HCT116 (cell line): ENCODE measurements around the gene PDCD10. TPM values are rescaled to one million over a fixed set of nuclear protein-coding genes. Genes with fewer than 3 reads are reported as not detected.

ENCODE experiments used
- ATAC-seq: fragments of 200-7000 bp; cut with Tn5 transposase; 2 replicates; pipeline ENCODE4 v1.9.1; 2020; ENCODE audit warnings: mild to moderate bottlenecking, moderate library complexity
- BruUV-seq: library from RNA; stranded (reverse); fragments of 400-500 nt; replicated peaks from 2 replicates; lab custom pipeline; 2021; lab: Mats Ljungman, UMichigan
- CTCF ChIA-PET: fragments of 300-600 bp; sonication (Branson Sonifier 250); formaldehyde crosslinking; loops from one replicate; lab custom pipeline; 2021; ENCODE audit warnings: antibody characterized with exemption; lab: Charles Lee
- POLR2A ChIA-PET: fragments of 300-600, 350-600 bp; sonication (Branson Sonifier 250); formaldehyde crosslinking; loops from one replicate; lab custom pipeline; 2021; ENCODE audit warnings: antibody characterized with exemption; lab: Charles Lee
- RAD21 ChIA-PET, 2 experiments: fragments of 300-600 bp; sonication (Branson Sonifier 250); formaldehyde crosslinking; loops; one replicate each; lab custom pipeline; 2023; ENCODE audit warnings: low total read pairs in 2 of 2; ENCODE audit not compliant: uncharacterized antibody in 2 of 2, unreplicated experiment in 2 of 2, low non-redundant PET in 1 of 2; lab: Charles Lee
- DNase-seq: peaks from one replicate; pipeline ENCODE4 v3.0.0-alpha.2; 2010; ENCODE audit warnings: low read depth, low spot score
- H2AFZ ChIP-seq: fragments of 200-600 bp; shearing (Covaris generic), sonication (generic); 2 replicates; pipeline ENCODE4 v1.6.1; 2017; ENCODE audit warnings: low read depth, mixed run types, mixed read lengths, antibody characterized with exemption, low read length; ENCODE audit not compliant: poor library complexity, severe bottlenecking
- H3K27ac ChIP-seq: 2 replicates; pipeline ENCODE4 v1.5.1; 2012; ENCODE audit warnings: low read depth, low read length
- H3K27me3 ChIP-seq: fragments of 200-600 bp; sonication (generic); 2 replicates; pipeline ENCODE4 v1.6.1; 2016; ENCODE audit warnings: mixed run types, low read length, mixed read lengths; ENCODE audit not compliant: insufficient read depth
- H3K36me3 ChIP-seq, 2 experiments: fragments of 200-500 bp in 1 of 2; fragments of 200-600 bp in 1 of 2; sonication (Bioruptor generic) in 1 of 2; sonication (generic) in 1 of 2; 2 replicates each; pipeline versions ENCODE4 v1.5.1 to v1.6.1; 2014 to 2016; ENCODE audit warnings: low read length in 2 of 2, inconsistent platforms in 1 of 2, mixed read lengths in 1 of 2, mixed run types in 1 of 2; ENCODE audit not compliant: insufficient read depth in 2 of 2, control insufficient read depth in 1 of 2
- H3K4me1 ChIP-seq, 2 experiments: fragments of 200-600 bp in 1 of 2; sonication (generic) in 1 of 2; 2 replicates each; pipeline versions ENCODE4 v1.5.1 to v1.6.1; 2012 to 2017; ENCODE audit warnings: low read length in 2 of 2, inconsistent platforms in 1 of 2, mild to moderate bottlenecking in 1 of 2, mixed read lengths in 1 of 2, mixed run types in 1 of 2, moderate library complexity in 1 of 2; ENCODE audit not compliant: insufficient read depth in 2 of 2, control insufficient read depth in 1 of 2
- H3K4me2 ChIP-seq: fragments of 200-600 bp; sonication (generic); 2 replicates; pipeline ENCODE4 v1.6.1; 2017; ENCODE audit warnings: mixed run types, low read length, mixed read lengths
- H3K4me3 ChIP-seq, 2 experiments: fragments of 200-600 bp in 1 of 2; sonication (generic) in 1 of 2; replicated peaks in 1 of 2; 2 replicates each; pipeline ENCODE4 v1.5.1; 2011 to 2016; ENCODE audit warnings: low read length in 2 of 2, control low read depth in 1 of 2, low read depth in 1 of 2, mild to moderate bottlenecking in 1 of 2, mixed read lengths in 1 of 2, mixed run types in 1 of 2
- H3K79me2 ChIP-seq: fragments of 200-600 bp; sonication (generic); 2 replicates; pipeline ENCODE4 v1.6.1; 2017; ENCODE audit warnings: mild to moderate bottlenecking, mixed run types, low read length, moderate library complexity, mixed read lengths; ENCODE audit not compliant: insufficient read depth
- H3K9ac ChIP-seq: fragments of 200-600 bp; sonication (generic); 2 replicates; pipeline ENCODE4 v1.6.1; 2016; ENCODE audit warnings: low read length, mixed read lengths
- H3K9me2 ChIP-seq: fragments of 200-600 bp; sonication (generic), shearing (Covaris generic); 2 replicates; pipeline ENCODE4 v1.6.1; 2017; ENCODE audit warnings: mixed run types, mild to moderate bottlenecking, moderate library complexity; ENCODE audit not compliant: insufficient read depth
- H3K9me3 ChIP-seq, 2 experiments: fragments of 200-500 bp in 1 of 2; fragments of 200-600 bp in 1 of 2; sonication (Bioruptor generic) in 1 of 2; sonication (generic) in 1 of 2; 2 replicates each; pipeline ENCODE4 v1.6.1; 2014 to 2017; ENCODE audit warnings: low read length in 2 of 2, mixed read lengths in 2 of 2, inconsistent platforms in 1 of 2, low read depth in 1 of 2, mild to moderate bottlenecking in 1 of 2, mixed run types in 1 of 2, moderate library complexity in 1 of 2; ENCODE audit not compliant: control insufficient read depth in 1 of 2, insufficient read depth in 1 of 2
- H4K20me1 ChIP-seq: fragments of 200-600 bp; sonication (generic), shearing (Covaris generic); 2 replicates; pipeline ENCODE4 v1.6.1; 2017; ENCODE audit warnings: mixed run types, mild to moderate bottlenecking, moderate library complexity; ENCODE audit not compliant: insufficient read depth
- CBX3 ChIP-seq: IDR thresholded peaks from 2 replicates; pipeline ENCODE4 v1.6.1; 2012; ENCODE audit warnings: low read depth
- EGR1 ChIP-seq: IDR thresholded peaks from 2 replicates; pipeline ENCODE4 v1.6.1; 2012; ENCODE audit warnings: low read depth
- ELF1 ChIP-seq: IDR thresholded peaks from 2 replicates; pipeline ENCODE4 v1.6.1; 2012; ENCODE audit warnings: low read depth, borderline replicate concordance
- EZH2 ChIP-seq: fragments of 200-600 bp; sonication (generic); IDR thresholded peaks from 2 replicates; pipeline ENCODE4 v1.6.1; 2017; ENCODE audit warnings: antibody characterized with exemption, mixed run types
- FOSL1 ChIP-seq: IDR thresholded peaks from 2 replicates; pipeline ENCODE4 v1.6.1; 2012; ENCODE audit warnings: low read depth
- JUND ChIP-seq: IDR thresholded peaks from 2 replicates; pipeline ENCODE4 v1.6.1; 2012
- POLR2A ChIP-seq: IDR thresholded peaks from 2 replicates; pipeline ENCODE4 v1.7.0; 2011; ENCODE audit warnings: borderline replicate concordance; ENCODE audit not compliant: insufficient read depth, insufficient read length; ENCODE audit errors: extremely low read depth
- POLR2AphosphoS5 ChIP-seq: IDR thresholded peaks from 2 replicates; pipeline ENCODE4 v1.6.1; 2011; ENCODE audit warnings: mild to moderate bottlenecking, low read depth, low read length, moderate library complexity
- REST ChIP-seq: IDR thresholded peaks from 2 replicates; pipeline ENCODE4 v1.6.1; 2012; ENCODE audit warnings: low read depth
- SRF ChIP-seq: IDR thresholded peaks from 2 replicates; pipeline ENCODE4 v1.6.1; 2012; ENCODE audit warnings: low read depth
- TCF7L2 ChIP-seq: IDR thresholded peaks from 2 replicates; pipeline ENCODE4 v1.7.0; 2011; ENCODE audit warnings: borderline replicate concordance, inconsistent platforms; ENCODE audit not compliant: insufficient read depth, insufficient read length; ENCODE audit errors: extremely low read depth
- YY1 ChIP-seq: IDR thresholded peaks from 2 replicates; pipeline ENCODE4 v1.6.1; 2011; ENCODE audit warnings: low read length, low read depth, moderate library complexity, mild to moderate bottlenecking; ENCODE audit not compliant: insufficient replicate concordance; ENCODE audit errors: extremely low read depth
- ZBTB33 ChIP-seq: IDR thresholded peaks from 2 replicates; pipeline ENCODE4 v1.6.1; 2011; ENCODE audit warnings: mild to moderate bottlenecking, low read length, moderate library complexity; ENCODE audit not compliant: insufficient replicate concordance; ENCODE audit errors: extremely low read depth
- ZFX ChIP-seq: fragments of 450-650 bp; IDR thresholded peaks from 2 replicates; pipeline ENCODE4 v1.6.1; 2017
- ZNF274 ChIP-seq: fragments of 200-500 bp; sonication (Bioruptor generic); IDR thresholded peaks from 2 replicates; pipeline ENCODE4 v1.6.1; 2014; ENCODE audit warnings: mild to moderate bottlenecking, low read depth, low read length, inconsistent platforms
- intact Hi-C: fragments of 100-400 bp; cut with micrococcal nuclease; formaldehyde crosslinking; loops from 2 replicates; pipeline ENCODE4 v1.10.0; 2022
- total RNA-seq: library from RNA; stranded (reverse); gene quantifications from one replicate; pipeline ENCODE4 v1.2.1, GENCODE V29; 2021; ENCODE audit not compliant: unreplicated experiment

PDCD10 gene
- total RNA-seq, 1 experiment from 2014 or later, result 59.0 TPM

GRCh38 chr3:167754049-167754448, 19.4 kb upstream of the PDCD10 start:
- no peak for ATAC-seq
- no TSS peak for BruUV-seq
- H3K4me3 ChIP-seq, result no peak overlapping the region
- no peak overlapping the region for H3K27ac ChIP-seq
- RAD21 ChIA-PET, result no interaction called here
- H4K20me1 ChIP-seq, result no peaks in the 10 kb centered on the region
- CTCF ChIA-PET, result no interaction called here
- H3K9ac ChIP-seq, result no peak overlapping the region
- H3K79me2 ChIP-seq, result no peaks in the 10 kb centered on the region
- no peak overlapping the region for H3K4me2 ChIP-seq
- no peaks in the 10 kb centered on the region for H3K27me3 ChIP-seq
- POLR2A ChIA-PET, result no interaction called here
- no peak overlapping the region for H2AFZ ChIP-seq
- H3K9me2 ChIP-seq, result no peaks in the 10 kb centered on the region
- H3K9me3 ChIP-seq, result no peaks in the 10 kb centered on the region
- intact Hi-C loops, result no loop called here
- no peaks in the 10 kb centered on the region for H3K4me1 ChIP-seq
- TF ChIP-seq POLR2AphosphoS5, result no peak
- no peak for TF ChIP-seq CBX3
- no peak for TF ChIP-seq FOSL1
- no peak for TF ChIP-seq SRF
- no peak for TF ChIP-seq ZNF274
- TF ChIP-seq EGR1, result no peak
- no peak for TF ChIP-seq POLR2A
- no peak for TF ChIP-seq YY1
- TF ChIP-seq ZFX, result no peak
- DNase-seq, result no peak
- no peaks in the 10 kb centered on the region; a peak in 1 of 4 replicates for H3K36me3 ChIP-seq

GRCh38 chr3:167750272-167750971, 15.7 kb upstream of the PDCD10 start:
- no peaks in the 10 kb centered on the region for H3K4me1 ChIP-seq
- no peak for DNase-seq
- no peak overlapping the region for H3K4me2 ChIP-seq
- ChIA-PET CTCF (no interaction called here), POLR2A (no interaction called here), RAD21 (no interaction called here)
- BruUV-seq, result no TSS peak
- intact Hi-C loops, result no loop called here
- no peak overlapping the region for H3K27ac ChIP-seq
- no peaks in the 10 kb centered on the region for H3K9me2 ChIP-seq
- H3K9ac ChIP-seq, result no peak overlapping the region
- no peaks in the 10 kb centered on the region for H3K9me3 ChIP-seq
- no peaks in the 10 kb centered on the region for H3K27me3 ChIP-seq
- H3K4me3 ChIP-seq, result no peak overlapping the region
- H3K36me3 ChIP-seq, result no peaks in the 10 kb centered on the region; a peak in 1 of 4 replicates
- no peaks in the 10 kb centered on the region for H4K20me1 ChIP-seq
- H2AFZ ChIP-seq, result no peak overlapping the region
- no peaks in the 10 kb centered on the region for H3K79me2 ChIP-seq
- no peak for ATAC-seq
- TF ChIP-seq ELF1 (no peak), POLR2AphosphoS5 (no peak), FOSL1 (no peak), ZNF274 (no peak), TCF7L2 (no peak), REST (no peak), EGR1 (no peak), ZBTB33 (no peak), JUND (no peak), EZH2 (no peak), YY1 (no peak)
